MM.1S (cell line): Measurements from ENCODE around the gene FHIT.

Experiments
- DNase-seq: peaks from one replicate; pipeline ENCODE4 v3.0.0-alpha.2; 2015
- H2AFZ ChIP-seq: fragments of 300-600 bp; sonication (generic); 2 replicates; pipeline ENCODE4 v1.6.0; 2016; ENCODE audit warnings: antibody characterized with exemption, low read length
- H3F3A ChIP-seq: fragments of 300-600 bp; sonication (generic); 2 replicates; pipeline ENCODE4 v1.6.1; 2016; ENCODE audit warnings: mild to moderate bottlenecking, antibody characterized with exemption, low read length, moderate library complexity, mixed read lengths; ENCODE audit not compliant: insufficient read depth
- H3K27ac ChIP-seq: fragments of 300-600 bp; sonication (generic); 2 replicates; pipeline ENCODE4 v1.5.1; 2016; ENCODE audit warnings: mild to moderate bottlenecking, low read length
- H3K27me3 ChIP-seq: fragments of 300-600 bp; sonication (generic); replicated peaks from 2 replicates; pipeline ENCODE4 v1.6.0; 2016; ENCODE audit warnings: low read length; ENCODE audit not compliant: insufficient read depth
- H3K36me3 ChIP-seq: fragments of 300-600 bp; sonication (generic); replicated peaks from 2 replicates; pipeline ENCODE4 v1.6.1; 2016; ENCODE audit warnings: mild to moderate bottlenecking, low read length, mixed read lengths; ENCODE audit not compliant: insufficient read depth
- H3K4me1 ChIP-seq: fragments of 300-600 bp; sonication (generic); 2 replicates; pipeline ENCODE4 v1.6.1; 2016; ENCODE audit warnings: low read length, mixed read lengths
- H3K4me2 ChIP-seq: fragments of 300-600 bp; sonication (generic); 2 replicates; pipeline ENCODE4 v1.6.0; 2016; ENCODE audit warnings: low read depth, low read length
- H3K4me3 ChIP-seq: fragments of 300-600 bp; sonication (generic); 2 replicates; pipeline ENCODE4 v1.5.1; 2016; ENCODE audit warnings: low read length, mixed read lengths
- H3K79me2 ChIP-seq: fragments of 300-600 bp; sonication (generic); 2 replicates; pipeline ENCODE4 v1.6.1; 2016; ENCODE audit warnings: mixed run types, low read length, mixed read lengths
- H3K9ac ChIP-seq: fragments of 300-600 bp; sonication (generic); 2 replicates; pipeline ENCODE4 v1.6.1; 2016; ENCODE audit warnings: low read length, mixed read lengths
- H3K9me2 ChIP-seq: fragments of 300-600 bp; sonication (generic); replicated peaks from 2 replicates; pipeline ENCODE4 v1.6.1; 2016; ENCODE audit warnings: mild to moderate bottlenecking, low read length, mixed read lengths; ENCODE audit not compliant: insufficient read depth
- H3K9me3 ChIP-seq: fragments of 300-600 bp; sonication (generic); replicated peaks from 2 replicates; pipeline ENCODE4 v1.6.1; 2016; ENCODE audit warnings: mild to moderate bottlenecking, low read length, mixed read lengths; ENCODE audit not compliant: insufficient read depth
- H4K20me1 ChIP-seq: fragments of 300-600 bp; sonication (generic); 2 replicates; pipeline ENCODE4 v1.6.1; 2016; ENCODE audit warnings: mild to moderate bottlenecking, low read length, moderate library complexity, mixed read lengths; ENCODE audit not compliant: insufficient read depth
- EZH2 ChIP-seq: fragments of 300-600 bp; sonication (generic); optimal IDR thresholded peaks from 2 replicates; pipeline ENCODE3; 2017; ENCODE audit warnings: low read depth, mild to moderate bottlenecking, antibody characterized with exemption, low read length, mixed read lengths
- EZH2phosphoT487 ChIP-seq: fragments of 300-600 bp; sonication (generic); IDR thresholded peaks from 2 replicates; pipeline ENCODE4 v1.6.1; 2018; ENCODE audit warnings: antibody characterized with exemption, low read length
- TF ChIP-seq, protein P1 (sequence below): fragments of 300-600 bp; sonication (generic); IDR thresholded peaks from 2 replicates; pipeline ENCODE4 v1.5.1; 2016; ENCODE audit warnings: antibody characterized with exemption, low read length, mixed read lengths

Gene FHIT

DNA sequence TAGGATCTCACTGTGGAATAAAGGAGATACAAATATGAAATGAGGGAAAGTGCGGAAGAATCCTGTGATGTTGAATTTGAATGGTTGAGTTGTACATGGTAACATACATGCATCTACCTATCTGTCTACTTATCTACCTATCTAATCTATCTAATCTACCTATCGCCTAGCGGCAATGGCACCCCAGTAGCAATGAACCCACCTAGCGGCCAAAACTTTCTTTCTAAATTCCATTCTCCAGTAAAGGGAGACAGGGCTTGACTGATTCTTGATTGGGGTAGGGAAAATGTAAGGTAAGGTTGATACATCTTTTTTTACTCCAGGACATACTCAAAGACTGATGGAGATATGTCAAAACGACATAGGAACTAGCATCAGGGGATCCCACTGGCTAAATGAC lies 345.0 kb downstream of the FHIT start:
- H3K27ac ChIP-seq = no peak overlapping the region
- H2AFZ ChIP-seq = no peak overlapping the region
- no peak overlapping the region for H3K4me3 ChIP-seq
- H3K9me2 ChIP-seq = no peaks in the 10 kb centered on the region
- H3K27me3 ChIP-seq = no peaks in the 10 kb centered on the region
- H3K9ac ChIP-seq = no peak overlapping the region
- no peaks in the 10 kb centered on the region for H3F3A ChIP-seq
- DNase-seq = no peak
- no peaks in the 10 kb centered on the region for H3K36me3 ChIP-seq
- H3K4me1 ChIP-seq = no peaks in the 10 kb centered on the region
- no peak overlapping the region for H3K4me2 ChIP-seq
- TF ChIP-seq, protein P1, sequence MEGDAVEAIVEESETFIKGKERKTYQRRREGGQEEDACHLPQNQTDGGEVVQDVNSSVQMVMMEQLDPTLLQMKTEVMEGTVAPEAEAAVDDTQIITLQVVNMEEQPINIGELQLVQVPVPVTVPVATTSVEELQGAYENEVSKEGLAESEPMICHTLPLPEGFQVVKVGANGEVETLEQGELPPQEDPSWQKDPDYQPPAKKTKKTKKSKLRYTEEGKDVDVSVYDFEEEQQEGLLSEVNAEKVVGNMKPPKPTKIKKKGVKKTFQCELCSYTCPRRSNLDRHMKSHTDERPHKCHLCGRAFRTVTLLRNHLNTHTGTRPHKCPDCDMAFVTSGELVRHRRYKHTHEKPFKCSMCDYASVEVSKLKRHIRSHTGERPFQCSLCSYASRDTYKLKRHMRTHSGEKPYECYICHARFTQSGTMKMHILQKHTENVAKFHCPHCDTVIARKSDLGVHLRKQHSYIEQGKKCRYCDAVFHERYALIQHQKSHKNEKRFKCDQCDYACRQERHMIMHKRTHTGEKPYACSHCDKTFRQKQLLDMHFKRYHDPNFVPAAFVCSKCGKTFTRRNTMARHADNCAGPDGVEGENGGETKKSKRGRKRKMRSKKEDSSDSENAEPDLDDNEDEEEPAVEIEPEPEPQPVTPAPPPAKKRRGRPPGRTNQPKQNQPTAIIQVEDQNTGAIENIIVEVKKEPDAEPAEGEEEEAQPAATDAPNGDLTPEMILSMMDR = no peak
- TF ChIP-seq EZH2phosphoT487 (no peak), EZH2 (no peak)
- no peaks in the 10 kb centered on the region for H3K9me3 ChIP-seq
- H3K79me2 ChIP-seq = no peaks in the 10 kb centered on the region
- no peaks in the 10 kb centered on the region for H4K20me1 ChIP-seq

DNA sequence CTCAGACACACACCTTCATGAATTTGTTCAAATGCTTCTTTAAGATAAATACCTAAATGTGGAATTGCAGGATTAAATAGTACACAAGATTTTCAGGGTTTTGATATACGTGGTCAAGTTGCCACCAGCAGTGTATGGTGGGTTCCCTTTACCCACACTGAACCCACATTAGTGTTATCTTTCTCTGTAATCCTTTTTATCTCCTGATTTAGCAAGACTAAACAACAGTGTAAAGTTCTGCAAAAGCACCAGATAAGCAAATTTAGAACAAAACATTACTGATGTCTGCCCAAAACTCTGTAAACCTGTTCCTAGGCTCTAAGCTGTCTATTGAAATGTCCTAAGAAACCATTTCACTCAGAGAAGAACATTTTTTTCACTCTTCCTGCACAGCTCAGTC lies 352.9 kb downstream of the FHIT start:
- Histone ChIP-seq H3K79me2 (no peaks in the 10 kb centered on the region), H3K27ac (no peak overlapping the region), H3K27me3 (no peaks in the 10 kb centered on the region), H3K4me3 (no peak overlapping the region), H3K4me1 (no peaks in the 10 kb centered on the region), H3K9ac (no peak overlapping the region), H2AFZ (no peak overlapping the region), H3K36me3 (no peaks in the 10 kb centered on the region), H3K9me2 (no peaks in the 10 kb centered on the region), H3F3A (no peaks in the 10 kb centered on the region), H4K20me1 (no peaks in the 10 kb centered on the region), H3K4me2 (no peak overlapping the region), H3K9me3 (no peaks in the 10 kb centered on the region)
- no peak for TF ChIP-seq EZH2
- TF ChIP-seq, protein P1 = no peak
- TF ChIP-seq EZH2phosphoT487 = no peak
- DNase-seq = no peak

DNA sequence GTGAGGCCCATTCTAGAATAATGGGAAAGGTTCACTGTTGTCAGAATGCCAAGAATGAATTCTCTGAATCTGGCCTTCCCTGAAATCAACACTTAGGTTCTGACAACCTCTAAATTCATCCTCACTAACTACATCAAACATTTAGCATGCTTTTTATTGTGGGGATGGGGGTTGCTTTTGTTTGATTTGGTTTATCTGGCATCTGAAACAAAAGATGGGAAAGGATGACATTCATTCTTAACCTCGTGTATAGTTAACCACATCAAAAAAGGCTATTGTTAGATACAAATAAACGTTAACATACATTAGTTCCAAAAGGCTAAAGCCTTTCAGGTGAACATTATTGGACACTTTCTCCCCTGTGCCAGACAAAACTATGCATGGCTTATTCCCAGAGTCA lies 357.3 kb downstream of the FHIT start:
- no peaks in the 10 kb centered on the region for H4K20me1 ChIP-seq

More for the DNA sequence above, 357.3 kb downstream of the FHIT start:
- Histone ChIP-seq H3K9me3 (no peaks in the 10 kb centered on the region), H3K4me3 (no peak overlapping the region), H3K27ac (no peak overlapping the region), H3K27me3 (no peaks in the 10 kb centered on the region), H2AFZ (no peak overlapping the region), H3K4me2 (no peak overlapping the region), H3K79me2 (no peaks in the 10 kb centered on the region), H3K9ac (no peak overlapping the region), H3K9me2 (no peaks in the 10 kb centered on the region), H3F3A (no peaks in the 10 kb centered on the region), H3K36me3 (no peaks in the 10 kb centered on the region), H3K4me1 (no peaks in the 10 kb centered on the region)
- no peak for DNase-seq
- TF ChIP-seq, protein P1 = no peak
- TF ChIP-seq EZH2phosphoT487 = no peak
- no peak for TF ChIP-seq EZH2
